NCI-H1417 treated with DMSO at 0.1 percent for 48 hours (cell line): ENCODE measurements around the gene TRIM51G.
"Not testable (repeated sequence)": the region's sequence is repeated elsewhere in the genome, so short reads cannot be mapped to it uniquely, and the experiment has no call there.

Experiments
- DNase-seq: peaks from one replicate; lab custom pipeline; 2025; lab: John Stamatoyannopoulos, UW

TRIM51G gene, protein sequence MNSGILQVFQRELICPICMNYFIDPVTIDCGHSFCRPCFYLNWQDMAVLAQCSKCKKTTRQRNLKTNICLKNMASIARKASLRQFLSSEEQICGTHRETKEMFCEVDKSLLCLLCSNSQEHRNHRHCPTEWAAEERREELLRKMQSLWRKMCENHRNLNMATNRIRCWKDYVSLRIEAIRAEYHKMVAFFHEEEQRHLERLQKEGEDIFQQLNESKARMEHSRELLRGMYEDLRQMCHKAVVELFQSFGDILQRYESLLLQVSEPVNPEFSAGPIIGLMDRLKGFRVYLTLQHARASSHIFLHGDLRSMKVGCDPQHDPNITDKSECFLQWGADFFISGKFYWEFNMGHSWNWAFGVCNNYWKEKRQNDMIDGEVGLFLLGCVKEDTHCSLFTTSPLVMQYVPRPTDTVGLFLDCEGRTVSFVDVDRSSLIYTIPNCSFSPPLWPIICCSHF

DNA sequence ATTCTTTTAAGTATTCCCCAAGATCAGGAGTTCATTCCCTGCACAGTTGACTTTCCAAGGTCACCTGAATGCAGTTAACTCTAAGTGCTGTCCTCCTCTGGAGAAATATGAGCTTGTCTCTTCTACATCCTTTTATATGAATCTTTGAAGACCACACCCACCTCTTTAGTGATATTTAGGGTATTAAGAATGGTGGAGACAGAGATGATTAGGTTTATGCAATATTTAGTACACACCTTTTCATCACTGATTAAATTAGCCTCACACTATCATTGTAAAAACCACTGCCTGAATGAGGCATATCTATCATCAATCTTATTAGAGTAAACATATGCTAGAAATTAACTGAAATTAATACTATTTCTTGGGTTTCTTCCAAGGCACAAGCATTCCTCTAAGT is at the start of gene TRIM51G:
TSS of gene TRIM51G (minus strand) at position 101 of the 400 bp plus-strand sequence. CDS start 2,190 bp downstream, outside the sequence.
- DNase-seq: not testable (repeated sequence)

DNA sequence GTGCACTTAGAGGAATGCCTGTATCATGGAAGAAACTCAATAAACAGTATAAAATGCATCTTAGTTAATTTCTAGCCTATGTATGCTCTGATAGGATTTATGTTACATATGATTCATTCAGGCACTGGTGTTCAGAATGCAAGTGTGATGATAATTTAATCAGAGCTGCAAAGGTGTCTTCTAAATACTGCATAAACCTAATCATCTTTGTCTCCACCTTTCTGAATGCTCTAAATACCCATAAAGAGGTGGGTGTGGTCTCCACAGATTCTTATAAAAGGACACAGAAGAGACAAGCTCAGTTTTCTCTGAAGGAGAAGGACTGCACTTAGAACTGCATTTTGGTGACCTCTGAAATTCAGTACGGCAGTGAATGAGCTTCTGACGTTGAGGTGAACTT is 44.8 kb upstream of the TRIM51G start, which contains the start of gene TRIM49B:
TSS of gene TRIM49B (plus strand) at position 301 of the 400 bp plus-strand sequence. CDS start 2,777 bp downstream, outside the sequence.
- not testable (repeated sequence) for DNase-seq

DNA sequence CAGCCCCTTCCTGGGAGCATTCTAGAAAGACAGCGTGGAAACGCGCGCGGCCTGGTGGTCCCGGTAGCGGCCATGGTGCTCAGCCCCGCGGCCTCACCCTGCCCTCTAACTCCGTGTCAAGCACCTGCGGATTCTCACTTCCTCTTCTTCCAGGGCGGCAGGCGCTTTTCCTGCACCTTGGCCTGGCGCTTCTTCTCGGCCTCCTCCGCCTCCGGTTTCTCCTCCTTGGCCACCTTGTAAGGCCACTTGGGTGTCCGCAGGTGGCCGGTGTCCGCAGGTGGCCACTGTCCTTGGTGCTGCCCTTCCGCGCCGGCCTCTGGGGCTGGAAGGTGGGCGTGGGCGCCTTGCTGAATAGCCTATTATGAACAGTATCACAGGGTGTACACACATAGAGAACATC is 15.1 kb downstream of the TRIM51G start:
- DNase-seq: not testable (repeated sequence)

DNA sequence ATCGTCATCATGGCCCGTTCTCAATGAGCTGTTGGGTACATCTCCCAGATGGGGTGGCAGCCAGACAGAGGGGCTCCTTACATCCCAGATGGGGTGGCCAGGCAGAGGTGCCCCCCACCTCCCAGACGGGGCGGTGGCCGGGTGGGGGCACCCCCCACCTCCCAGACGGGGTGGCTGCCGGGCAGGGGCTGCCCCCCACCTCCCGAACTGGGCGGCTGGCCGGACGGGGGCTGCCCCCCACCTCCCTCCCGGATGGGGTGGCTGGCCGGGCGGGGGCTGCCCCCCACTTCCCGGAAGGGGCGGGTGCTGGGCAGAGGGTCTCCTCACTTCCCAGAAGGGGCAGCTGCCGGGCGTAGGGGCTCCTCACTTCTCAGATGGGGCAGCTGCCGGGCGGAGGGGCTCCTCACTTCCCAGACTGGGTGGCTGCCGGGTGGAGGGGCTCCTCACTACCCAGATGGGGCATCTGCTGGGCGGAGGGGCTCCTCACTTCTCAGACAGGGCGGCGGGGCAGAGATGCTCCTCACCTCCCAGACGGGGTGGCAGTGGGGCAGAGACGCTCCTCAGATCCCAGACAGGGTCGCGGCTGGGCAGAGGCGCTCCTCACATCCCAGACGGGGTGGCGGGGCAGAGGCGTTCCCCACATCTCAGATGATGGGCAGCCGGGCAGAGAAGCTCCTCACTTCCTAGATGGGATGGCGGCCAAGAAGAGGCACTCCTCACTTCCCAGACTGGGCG is 28.2 kb downstream of the TRIM51G start:
- not testable (repeated sequence) for DNase-seq

GRCh38 chr11:48945796-48946195 is 37.9 kb downstream of the TRIM51G start:
- not testable (repeated sequence) for DNase-seq
